Ishikawa (cell line): ENCODE data around the gene INPP4A.

Source experiments
- CREB1 ChIP-seq: IDR thresholded peaks from 2 replicates; pipeline ENCODE4 v1.6.1; 2012; ENCODE audit warnings: low read depth
- EP300 ChIP-seq: IDR thresholded peaks from 2 replicates; pipeline ENCODE4 v1.6.1; 2012; ENCODE audit warnings: borderline replicate concordance
- RAD21 ChIP-seq: IDR thresholded peaks from 2 replicates; pipeline ENCODE4 v1.6.1; 2012; ENCODE audit warnings: low read depth

GRCh38 chr2:98546186-98546585, 101.5 kb downstream of the INPP4A start:
- TF ChIP-seq EP300, result no peak
- TF ChIP-seq CREB1, result no peak
- TF ChIP-seq RAD21, result no peak
